Measurements from ENCODE around the gene TEC. TPM values are rescaled to one million over a fixed set of nuclear protein-coding genes. Genes with fewer than 3 reads are reported as not detected.
A peak's percentile ranks its signal among the peaks of the same experiment; 100 is the strongest.

Gene TEC
- total RNA-seq, 1 donor from 2014 or later = 3.5 TPM

DNA sequence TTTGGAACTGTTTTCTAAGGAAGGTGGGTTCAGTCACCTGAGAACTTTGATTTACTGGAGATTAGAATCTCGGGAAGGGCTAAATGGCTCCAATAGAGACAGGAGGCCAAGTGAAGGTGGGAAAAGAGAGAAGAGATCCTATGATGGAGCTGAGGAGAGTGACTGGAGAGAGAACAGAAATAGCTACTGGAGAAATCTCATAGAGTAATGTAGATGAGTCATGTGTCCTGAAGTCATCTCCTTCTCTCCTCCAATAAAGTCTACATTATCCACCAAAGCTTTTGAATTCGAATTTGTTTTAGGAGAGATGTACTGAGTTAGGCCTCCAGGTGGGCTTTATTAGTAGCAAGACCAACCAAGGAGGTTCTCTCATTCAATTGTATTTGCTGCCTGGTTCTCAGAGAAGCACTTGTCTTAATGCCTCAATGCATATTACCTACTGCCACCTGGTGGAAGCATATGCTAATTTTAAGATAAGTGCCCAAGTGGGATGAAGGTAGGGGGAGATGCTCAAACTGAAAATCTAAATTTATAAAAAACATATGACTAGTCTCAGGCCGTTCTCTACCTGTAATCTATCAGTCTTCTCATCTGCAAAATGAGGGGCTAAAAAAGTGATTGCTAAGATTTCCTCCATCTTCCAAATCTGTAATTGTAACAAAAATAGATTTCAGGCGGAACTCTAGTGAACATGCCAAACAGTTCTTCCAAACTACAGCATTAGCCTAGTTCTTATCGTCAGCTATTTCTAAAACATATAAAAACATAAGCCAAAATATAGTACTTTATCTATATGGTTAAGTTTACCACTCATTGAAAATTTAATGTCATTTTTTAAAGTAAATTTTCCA lies 160.0 kb downstream of the TEC start:
- H3K4me3 Mint-ChIP-seq = no peak overlapping the region
- H3K9me3 Mint-ChIP-seq = no peaks in the 10 kb centered on the region
- DNase-seq (ENCODE audit: low spot score in 2 of 2, unreplicated experiment in 2 of 2) = no peak
- TF ChIP-seq, protein P1, sequence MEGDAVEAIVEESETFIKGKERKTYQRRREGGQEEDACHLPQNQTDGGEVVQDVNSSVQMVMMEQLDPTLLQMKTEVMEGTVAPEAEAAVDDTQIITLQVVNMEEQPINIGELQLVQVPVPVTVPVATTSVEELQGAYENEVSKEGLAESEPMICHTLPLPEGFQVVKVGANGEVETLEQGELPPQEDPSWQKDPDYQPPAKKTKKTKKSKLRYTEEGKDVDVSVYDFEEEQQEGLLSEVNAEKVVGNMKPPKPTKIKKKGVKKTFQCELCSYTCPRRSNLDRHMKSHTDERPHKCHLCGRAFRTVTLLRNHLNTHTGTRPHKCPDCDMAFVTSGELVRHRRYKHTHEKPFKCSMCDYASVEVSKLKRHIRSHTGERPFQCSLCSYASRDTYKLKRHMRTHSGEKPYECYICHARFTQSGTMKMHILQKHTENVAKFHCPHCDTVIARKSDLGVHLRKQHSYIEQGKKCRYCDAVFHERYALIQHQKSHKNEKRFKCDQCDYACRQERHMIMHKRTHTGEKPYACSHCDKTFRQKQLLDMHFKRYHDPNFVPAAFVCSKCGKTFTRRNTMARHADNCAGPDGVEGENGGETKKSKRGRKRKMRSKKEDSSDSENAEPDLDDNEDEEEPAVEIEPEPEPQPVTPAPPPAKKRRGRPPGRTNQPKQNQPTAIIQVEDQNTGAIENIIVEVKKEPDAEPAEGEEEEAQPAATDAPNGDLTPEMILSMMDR (IDR thresholded peaks at IDR 0.05; ENCODE audit: unreplicated experiment) = peak; percentile 68
- H3K36me3 Mint-ChIP-seq = no peaks in the 10 kb centered on the region
- peaks cover 9% of the 10 kb centered on the region for H3K4me1 Mint-ChIP-seq
- H3K27me3 Mint-ChIP-seq (ENCODE audit: low read depth) = no peaks in the 10 kb centered on the region
- no peak overlapping the region for H3K27ac Mint-ChIP-seq

DNA sequence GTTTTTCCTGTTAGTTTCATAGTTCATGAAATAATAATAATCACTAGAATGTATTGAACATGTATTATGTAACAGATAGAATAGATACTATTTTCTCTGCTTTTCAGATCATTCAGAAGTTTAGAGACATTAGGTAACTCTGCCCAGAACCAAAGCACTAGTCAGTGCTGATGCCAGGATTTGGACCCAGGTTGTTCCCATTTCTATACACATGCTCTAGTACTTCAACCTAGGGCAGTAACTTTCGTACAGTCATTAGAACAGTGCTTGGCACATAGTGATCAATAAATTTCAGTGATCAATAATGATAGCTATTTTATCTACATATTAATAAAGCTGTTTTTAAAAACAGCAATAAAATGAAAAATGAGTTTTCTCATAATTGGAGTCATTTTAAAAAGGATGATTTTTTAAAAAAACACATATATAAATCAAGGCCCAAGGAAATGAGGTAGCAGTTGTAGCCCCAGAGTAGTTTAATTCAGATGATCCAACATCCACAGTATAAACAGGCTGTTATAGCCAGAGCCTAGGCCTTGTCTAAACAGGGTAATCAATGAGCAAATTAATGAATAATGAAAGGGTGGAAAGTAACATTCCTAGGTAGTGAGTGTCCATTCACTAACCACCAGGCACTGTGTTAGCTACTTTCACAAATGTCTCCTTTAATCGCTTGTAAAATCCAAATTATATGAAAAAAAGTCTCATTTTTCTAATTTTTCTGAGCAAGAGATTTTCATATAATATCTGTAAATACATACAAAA lies 161.1 kb downstream of the TEC start:
- DNase-seq (ENCODE audit: low spot score in 2 of 2, unreplicated experiment in 2 of 2) = no peak
- Mint-ChIP-seq H3K27ac (no peak overlapping the region), H3K36me3 (no peaks in the 10 kb centered on the region), H3K27me3 (ENCODE audit: low read depth) (no peaks in the 10 kb centered on the region), H3K4me1 (no peaks in the 10 kb centered on the region), H3K9me3 (no peaks in the 10 kb centered on the region), H3K4me3 (no peak overlapping the region)
- TF ChIP-seq, protein P1 (IDR thresholded peaks at IDR 0.05; ENCODE audit: unreplicated experiment) = no peak

DNA sequence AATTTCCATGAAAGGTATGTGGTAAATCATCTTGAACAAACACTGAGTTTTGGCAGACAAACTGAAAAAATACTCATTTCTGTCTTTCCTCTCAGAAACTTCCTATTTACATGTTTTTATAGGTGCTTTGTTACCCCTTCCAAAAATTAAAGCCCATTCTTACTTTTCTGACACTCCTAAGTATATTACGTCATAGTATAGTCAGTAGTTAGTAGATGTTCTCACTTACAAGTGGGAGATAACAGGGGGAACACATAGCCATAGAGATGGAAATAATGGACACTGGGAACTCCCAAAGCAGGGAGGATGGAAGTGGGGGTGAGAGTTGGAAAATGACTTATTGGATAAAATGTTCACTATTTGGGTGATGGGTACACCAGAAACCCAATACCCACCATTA lies 164.4 kb downstream of the TEC start:
- TF ChIP-seq, protein P1 (IDR thresholded peaks at IDR 0.05; ENCODE audit: unreplicated experiment) = no peak
- H3K4me1 Mint-ChIP-seq = no peaks in the 10 kb centered on the region
- H3K27ac Mint-ChIP-seq = no peak overlapping the region
- H3K4me3 Mint-ChIP-seq = no peak overlapping the region
- no peaks in the 10 kb centered on the region for H3K27me3 Mint-ChIP-seq (ENCODE audit: low read depth)
- DNase-seq (ENCODE audit: low spot score in 2 of 2, unreplicated experiment in 2 of 2) = no peak
- H3K36me3 Mint-ChIP-seq = no peaks in the 10 kb centered on the region
- H3K9me3 Mint-ChIP-seq = no peaks in the 10 kb centered on the region

DNA sequence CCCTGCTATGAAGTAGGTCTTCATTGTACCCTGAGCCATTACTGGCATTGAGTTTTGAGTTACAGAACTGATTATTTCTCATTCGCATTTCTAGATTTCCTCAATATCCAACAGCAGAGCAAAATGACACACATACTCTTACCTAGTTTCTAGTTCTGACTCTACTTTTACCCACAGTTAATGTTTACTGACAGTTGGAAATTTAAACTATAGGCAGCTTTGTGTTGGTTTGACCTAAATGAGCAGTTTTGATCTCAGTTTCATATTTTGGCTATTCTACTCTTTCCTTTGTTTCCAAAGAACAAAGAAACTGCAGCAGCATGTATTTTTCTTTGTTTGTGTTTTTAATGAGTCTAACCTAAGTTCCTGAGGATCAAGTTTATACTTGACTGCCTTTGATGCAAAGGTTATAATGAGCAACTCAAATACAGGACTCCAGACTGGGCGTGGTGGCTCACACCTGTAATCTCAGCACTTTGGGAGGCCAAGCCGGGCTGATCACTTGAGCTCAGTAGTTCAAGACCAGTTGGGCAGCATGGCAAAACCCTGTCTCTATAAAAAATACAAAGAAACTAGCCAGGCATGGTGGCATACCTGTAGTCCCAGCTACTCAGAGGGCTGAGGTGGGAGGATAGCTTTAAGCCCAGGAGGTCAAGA lies 166.0 kb downstream of the TEC start:
- H3K4me1 Mint-ChIP-seq = no peaks in the 10 kb centered on the region
- no peaks in the 10 kb centered on the region for H3K36me3 Mint-ChIP-seq
- TF ChIP-seq, protein P1 (IDR thresholded peaks at IDR 0.05; ENCODE audit: unreplicated experiment) = no peak
- H3K4me3 Mint-ChIP-seq = no peak overlapping the region
- no peak overlapping the region for H3K27ac Mint-ChIP-seq
- DNase-seq (ENCODE audit: low spot score in 2 of 2, unreplicated experiment in 2 of 2) = no peak
- H3K27me3 Mint-ChIP-seq (ENCODE audit: low read depth) = no peaks in the 10 kb centered on the region
- no peaks in the 10 kb centered on the region for H3K9me3 Mint-ChIP-seq

DNA sequence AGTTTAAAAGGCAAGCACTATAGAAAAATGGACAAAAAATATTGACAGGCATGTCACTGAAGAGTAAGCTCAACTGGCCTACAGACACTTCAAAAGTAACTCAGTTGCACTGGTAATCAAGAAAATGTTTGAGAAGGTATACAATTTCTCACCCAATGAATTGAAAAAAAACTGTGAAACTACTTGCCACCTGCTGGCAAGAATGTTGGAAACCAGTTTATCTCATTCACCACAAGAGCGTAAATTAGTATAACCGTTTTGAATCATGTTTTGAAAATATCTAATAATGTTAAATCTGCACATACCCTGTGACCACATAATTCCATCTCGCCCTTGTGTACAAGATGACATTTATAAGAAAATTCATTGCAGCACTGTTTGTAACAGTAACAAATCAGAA lies 167.3 kb downstream of the TEC start:
- Mint-ChIP-seq H3K27ac (no peak overlapping the region), H3K36me3 (no peaks in the 10 kb centered on the region), H3K4me1 (no peaks in the 10 kb centered on the region), H3K4me3 (no peak overlapping the region), H3K27me3 (ENCODE audit: low read depth) (no peaks in the 10 kb centered on the region), H3K9me3 (no peaks in the 10 kb centered on the region)
- DNase-seq (ENCODE audit: low spot score in 2 of 2, unreplicated experiment in 2 of 2) = no peak
- TF ChIP-seq, protein P1 (IDR thresholded peaks at IDR 0.05; ENCODE audit: unreplicated experiment) = peak; percentile 51

All from mesothelial cell of epicardium (in vitro differentiated cells).